Fibroblast of skin of left biceps (primary cell): ENCODE measurements around the gene LEMD3.

Experiments used
- DNase-seq, 2 experiments: peaks; one replicate each; pipeline ENCODE4 v3.0.0-alpha.2; 2013; ENCODE audit warnings: low read depth in 2 of 2

The LEMD3 gene

DNA sequence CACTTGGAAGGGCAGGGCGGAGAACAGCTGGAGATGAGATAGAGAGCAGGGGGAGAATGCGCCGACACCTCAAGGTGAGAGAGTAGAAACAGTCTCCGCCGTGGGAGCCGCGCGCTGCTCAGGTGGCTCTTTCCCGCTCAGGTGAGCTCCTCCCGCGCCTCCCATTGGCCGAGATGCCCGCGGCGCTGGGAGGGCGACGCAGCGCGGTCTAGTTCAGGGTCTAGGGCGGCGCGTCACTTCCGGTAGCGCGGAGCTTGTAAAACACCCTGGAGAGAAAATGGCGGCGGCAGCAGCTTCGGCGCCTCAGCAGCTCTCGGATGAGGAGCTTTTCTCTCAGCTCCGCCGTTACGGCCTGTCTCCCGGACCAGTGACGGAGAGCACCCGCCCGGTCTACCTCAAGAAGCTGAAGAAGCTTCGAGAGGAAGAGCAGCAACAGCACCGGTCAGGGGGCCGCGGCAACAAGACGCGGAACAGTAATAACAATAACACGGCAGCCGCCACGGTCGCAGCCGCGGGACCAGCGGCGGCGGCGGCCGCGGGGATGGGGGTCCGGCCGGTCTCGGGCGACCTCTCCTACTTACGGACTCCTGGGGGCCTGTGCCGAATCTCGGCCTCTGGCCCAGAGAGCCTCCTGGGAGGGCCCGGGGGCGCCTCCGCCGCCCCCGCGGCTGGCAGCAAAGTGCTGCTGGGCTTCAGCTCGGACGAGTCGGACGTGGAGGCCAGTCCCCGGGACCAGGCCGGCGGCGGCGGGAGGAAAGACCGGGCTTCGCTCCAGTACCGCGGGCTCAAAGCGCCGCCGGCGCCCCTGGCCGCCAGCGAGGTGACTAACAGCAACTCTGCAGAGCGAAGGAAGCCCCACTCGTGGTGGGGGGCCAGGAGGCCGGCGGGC lies at the start of gene LEMD3:
Gene LEMD3 (plus strand): TSS at position 264 of the 889 bp plus-strand sequence. CDS start 14 bp downstream, at position 278.
- DNase-seq, result peak; percentile 64

DNA sequence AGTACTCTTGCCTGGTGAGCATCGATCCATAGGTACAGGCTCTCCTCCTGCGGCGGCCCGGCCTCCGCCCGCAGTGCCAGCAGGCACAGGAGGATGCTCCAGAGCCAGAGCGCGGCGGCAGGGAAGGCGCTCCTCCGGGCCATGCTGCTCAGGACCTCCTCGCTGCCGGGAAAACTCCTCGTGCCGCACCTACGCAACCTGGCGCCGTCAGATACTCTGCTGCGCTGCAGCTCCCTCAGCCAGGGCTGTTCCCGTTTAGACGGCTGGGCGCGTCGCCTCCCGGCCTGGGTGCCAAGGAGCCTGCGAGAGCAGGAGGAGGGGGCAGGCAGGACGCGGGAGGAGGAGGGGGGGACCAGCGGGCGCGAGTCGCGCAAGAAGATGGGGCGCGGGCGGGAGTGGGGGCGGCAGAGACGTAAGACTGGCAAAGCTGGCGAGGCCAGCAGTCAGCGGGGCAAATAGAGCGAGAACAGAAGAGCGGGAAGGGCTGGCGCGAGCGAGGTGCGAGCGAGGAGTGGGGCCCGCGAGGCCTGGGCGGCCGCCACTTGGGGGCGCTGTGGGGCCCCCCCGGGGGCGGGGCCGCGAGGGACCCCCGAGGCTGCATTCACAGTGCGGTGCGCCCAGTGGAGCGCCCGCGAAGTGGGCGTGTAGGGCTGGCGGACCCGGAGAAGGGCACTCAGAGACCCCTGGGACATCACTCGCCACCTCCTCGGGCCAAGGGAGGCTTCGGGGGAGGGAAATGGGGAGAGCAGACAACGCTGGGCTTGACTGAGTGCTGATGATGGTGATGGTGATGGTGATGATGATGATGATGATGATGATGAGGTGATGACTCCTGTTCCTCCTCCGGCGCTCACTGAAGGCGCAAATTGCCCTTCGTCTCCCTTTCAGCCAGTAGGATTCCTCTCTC lies 48.1 kb upstream of the LEMD3 start, which contains the start of gene WIF1:
Gene WIF1 (minus strand): TSS at position 257 of the 907 bp plus-strand sequence. CDS start 114 bp downstream, at position 143.
- no peak for DNase-seq

DNA sequence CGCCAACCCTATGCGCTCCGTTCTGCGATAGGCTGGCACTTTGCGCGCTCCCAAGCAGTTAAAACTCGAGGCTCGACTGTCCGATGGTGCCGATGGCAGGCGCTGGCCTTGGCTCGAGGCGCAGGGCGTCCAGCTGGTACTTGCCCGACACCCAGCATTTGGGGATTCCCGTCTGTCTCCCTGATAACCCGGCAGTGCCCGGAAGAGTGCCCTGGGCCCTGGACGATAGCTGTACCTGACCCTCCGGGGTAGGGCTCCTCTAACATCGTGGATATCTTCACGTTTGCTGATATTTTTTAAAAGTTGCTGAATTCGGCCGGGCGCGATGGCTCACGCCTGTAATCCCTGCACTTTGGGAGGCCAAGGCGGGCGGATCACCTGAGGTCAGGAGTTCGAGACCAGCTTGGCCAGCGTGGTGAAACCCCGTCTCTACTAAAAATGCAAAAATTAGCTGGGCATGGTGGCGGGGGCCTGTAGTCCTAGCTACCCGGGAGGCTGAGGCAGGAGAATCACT lies 47.4 kb upstream of the LEMD3 start:
- DNase-seq, result no peak

DNA sequence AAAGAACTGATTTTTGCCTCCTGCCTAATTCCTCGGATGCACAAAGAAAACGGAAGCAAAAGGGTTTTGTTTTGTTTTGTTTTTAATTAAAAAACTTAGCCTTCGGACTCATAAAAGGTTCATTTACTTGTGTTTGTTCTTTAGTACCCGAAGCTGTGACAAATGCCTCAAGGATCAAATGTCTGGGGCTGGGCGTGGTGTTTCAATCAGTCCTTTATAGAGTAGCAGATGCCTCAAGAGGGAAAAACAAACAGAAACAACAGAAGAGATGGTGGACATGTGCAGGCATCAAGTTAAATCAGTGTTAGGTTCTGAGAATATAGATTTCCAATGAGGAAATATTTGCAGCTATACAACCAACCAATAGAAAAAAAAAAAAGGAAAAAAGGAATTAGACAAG lies 46.7 kb upstream of the LEMD3 start:
- DNase-seq, result no peak

DNA sequence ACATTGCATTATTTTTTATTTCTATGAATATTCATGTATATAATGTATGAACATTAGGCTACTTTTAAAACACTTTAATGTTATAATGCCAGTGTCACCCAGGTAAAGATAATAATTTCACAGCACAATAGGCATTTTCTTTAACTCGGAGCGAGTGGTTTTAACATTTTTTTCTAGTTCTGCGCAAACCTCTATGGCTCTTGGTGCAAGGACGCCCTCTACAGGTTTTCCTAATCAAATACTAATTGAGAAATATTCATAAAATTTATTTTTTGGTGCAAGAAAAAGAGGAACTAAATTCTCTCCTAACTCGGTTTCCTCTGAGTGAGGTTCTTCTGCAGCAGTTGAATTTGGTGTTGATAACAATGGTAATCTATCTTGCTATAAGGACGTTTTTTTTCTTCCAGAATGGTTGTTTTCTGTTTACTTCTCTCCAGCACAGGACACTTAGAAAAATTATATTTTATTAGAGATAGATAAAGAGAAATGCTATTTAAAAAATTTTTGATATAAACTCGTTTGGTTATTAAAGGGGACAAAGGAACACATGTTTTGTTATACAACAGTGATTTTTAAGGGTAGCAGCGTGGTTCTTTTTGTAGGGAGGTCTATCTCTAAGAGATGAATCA lies 45.8 kb upstream of the LEMD3 start:
- no peak for DNase-seq

DNA sequence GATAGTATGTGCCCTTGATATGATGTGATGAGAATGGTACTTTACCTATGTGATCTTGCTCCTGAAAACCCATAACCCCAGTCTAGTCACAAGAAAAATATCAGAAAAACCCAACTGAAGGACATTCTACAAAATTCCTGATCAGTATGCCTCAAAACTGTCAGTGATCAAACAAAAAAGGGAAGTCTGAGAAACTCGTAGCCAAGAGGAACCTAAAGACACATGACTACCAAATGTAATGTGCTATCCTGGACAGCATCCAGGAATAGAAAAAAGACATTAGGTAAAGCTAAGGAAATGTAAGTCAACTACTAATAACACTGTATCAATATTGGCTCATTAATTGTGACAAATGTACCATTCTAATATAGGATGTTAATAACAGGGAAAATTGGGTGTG lies 44.1 kb upstream of the LEMD3 start:
- DNase-seq, result no peak

DNA sequence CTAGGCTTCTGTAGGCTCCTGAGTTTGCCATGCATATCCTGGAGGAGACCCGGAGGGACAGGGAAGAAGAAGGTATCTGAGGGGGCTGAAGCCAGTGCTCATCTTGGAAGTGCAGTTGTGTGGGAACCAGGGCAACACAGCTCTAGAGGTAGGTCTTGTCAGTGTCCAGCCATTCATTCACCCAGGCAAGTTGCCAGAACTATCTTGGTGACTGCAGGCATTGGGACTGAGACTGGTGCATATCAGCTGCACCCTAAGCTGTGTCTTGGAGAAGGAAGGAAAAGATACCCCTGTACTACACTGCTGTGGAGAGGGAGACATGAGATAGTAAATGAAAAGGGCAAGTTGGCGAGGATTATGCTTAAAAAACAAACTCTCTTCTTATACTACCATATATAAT lies 43.4 kb upstream of the LEMD3 start:
- DNase-seq, result no peak

DNA sequence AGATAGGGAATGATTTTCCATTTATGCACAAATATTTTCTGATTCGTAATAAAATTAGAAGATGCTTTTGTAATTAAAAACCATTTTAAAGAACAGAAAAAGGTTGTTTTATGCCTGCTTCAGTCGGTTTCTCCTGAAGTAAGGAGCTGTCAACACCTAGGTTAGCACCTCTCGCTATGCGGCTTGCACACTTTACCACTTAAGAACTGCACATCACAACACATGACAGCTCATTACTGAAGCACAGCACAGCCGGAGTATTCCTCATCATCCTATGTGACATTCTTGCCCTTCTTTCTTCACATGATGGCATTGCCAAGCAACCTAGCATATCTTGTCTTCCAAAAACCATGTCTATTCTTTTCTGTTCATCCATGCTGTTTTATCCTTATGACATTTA lies 42.9 kb upstream of the LEMD3 start:
- no peak for DNase-seq

DNA sequence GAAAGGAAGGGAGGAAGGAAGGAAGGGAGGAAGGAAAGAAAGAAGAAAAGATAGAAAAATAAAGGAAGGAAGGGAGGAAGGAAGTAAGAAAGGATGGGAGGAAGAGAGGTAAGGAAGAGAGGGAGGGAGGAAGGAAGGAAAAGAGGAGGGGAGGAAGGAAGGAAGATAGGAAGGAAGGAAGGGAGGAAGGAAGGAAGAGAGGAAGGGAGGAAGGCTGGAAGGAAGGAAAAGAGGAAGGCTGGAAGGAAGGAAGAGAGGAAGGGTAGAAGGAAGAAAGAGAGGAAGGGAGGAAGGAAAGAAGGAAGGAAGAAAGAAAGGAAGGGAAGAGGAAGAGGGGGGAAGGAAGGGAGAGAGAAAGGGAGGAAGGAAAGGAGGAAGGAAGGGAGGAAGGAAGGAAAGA lies 35.5 kb upstream of the LEMD3 start:
- DNase-seq, result no peak

DNA sequence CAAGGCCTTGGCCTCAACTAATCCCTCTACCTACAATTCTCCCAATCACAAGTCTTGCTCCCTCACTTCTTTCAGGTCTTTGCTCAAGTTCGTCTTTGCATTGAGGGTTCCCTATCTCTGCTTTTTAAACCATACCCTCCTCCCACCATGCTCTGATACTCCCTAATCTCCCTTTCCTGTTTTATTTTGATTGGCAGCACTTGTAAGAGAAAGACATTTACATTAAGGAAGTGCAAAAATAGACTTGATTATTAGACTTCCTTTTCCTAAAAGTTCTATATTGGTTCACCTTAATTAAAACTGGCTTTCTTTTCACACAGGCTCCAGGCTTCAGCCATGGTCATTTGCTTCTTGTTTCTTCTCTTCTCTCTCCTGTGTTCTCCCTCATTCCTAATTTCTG lies 30.0 kb upstream of the LEMD3 start:
- no peak for DNase-seq

DNA sequence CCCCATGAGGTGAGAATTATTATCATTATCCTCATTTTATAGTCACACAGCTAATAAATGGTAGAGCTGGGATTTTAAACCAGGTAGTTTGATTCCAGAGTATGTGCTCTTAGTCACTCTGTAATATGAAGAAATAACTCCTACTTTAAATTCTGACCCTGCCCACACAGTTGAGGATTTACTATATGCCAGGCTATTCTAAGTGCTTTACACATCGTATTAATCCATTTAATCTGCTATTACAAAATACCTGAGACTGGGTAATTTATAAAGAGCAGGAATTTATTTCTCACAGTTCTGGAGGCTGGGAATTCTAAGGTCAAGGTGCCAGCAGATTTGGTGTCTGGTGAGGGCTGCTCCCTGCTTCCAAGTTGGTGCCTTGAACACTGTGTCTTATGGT lies 28.6 kb upstream of the LEMD3 start:
- no peak for DNase-seq

DNA sequence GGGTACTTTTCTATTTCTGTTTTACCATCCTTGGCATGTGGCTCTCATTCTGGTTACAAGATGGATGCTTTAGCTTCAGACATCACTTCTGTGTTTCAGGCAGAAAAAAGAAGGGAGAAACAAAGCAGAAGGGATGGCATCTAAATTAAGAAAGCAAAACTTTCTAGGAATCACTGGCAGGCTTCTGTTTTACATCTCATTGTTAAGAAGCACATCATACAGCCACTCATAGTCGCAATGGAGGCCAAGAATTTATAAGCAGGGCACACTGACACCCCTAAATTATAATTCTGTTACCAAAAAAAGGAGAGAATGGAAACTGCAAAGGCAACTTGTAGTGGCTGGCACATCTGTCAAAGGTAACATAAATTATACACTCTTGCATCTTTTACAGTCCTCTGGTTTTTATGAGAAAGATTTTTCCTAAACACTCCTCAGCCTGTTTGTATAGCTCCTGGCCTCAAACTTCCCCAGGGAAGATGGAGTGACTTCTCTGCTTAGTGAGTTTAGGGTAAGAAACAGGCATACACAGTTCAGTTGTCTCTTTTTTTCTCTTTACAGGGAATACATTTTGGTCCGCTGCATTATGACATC lies 22.0 kb upstream of the LEMD3 start:
- no peak for DNase-seq

DNA sequence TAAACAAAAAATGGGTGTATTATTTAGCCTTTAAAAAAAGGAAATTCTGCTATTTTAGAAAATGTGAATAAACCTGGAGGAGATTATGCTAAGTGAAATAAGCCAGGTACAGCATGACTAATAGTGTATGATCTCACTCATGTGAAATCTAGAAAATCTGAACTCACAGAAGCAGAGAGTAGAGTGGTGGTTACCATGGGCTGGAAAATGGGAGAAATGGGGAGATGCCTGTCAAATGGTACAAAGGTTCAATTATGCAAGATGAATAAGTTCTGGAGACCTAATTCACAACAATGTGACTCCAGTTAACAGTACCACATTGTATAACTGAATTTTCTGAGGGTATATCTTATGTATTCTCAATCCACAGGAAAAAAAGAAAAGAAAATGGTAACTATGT lies 17.4 kb upstream of the LEMD3 start:
- DNase-seq, result no peak

DNA sequence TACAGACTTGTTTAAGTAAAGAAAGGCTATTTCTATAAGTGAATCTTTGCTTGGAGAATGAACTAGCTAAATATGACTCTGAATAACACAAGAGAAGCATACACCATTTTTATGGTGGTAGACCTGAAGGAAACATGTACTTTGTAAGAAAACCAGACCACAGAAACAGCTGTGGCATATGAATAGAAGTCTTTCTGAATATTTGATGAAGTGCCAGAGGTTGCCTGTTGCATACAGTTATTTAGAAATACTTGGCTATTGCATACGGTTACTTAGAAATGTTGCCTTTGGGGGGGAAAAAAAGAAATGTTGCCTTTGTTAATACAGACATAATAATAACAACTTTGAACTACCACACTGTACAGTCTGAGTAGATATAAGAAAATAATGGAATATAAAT lies 16.8 kb upstream of the LEMD3 start:
- peak in 1 of 2 experiments; percentile 6 for DNase-seq

DNA sequence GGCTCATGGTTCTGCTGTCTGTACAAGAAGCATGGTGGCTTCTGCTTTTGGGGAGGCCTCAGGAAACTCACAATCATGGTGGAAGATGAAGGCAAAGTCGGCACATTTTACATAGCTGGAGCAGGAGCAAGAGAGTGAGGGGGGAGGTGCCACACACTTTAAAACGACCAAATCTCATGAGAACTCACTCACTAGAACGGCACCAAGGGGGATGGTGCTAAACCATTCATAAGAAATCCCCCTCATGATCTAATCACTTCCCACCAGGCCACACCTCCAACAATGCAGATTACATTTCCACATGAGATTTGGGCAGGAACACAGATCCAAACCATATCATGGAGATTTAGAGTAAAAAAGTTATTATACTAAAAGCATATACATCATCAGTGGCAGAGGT lies 13.6 kb upstream of the LEMD3 start:
- no peak for DNase-seq

DNA sequence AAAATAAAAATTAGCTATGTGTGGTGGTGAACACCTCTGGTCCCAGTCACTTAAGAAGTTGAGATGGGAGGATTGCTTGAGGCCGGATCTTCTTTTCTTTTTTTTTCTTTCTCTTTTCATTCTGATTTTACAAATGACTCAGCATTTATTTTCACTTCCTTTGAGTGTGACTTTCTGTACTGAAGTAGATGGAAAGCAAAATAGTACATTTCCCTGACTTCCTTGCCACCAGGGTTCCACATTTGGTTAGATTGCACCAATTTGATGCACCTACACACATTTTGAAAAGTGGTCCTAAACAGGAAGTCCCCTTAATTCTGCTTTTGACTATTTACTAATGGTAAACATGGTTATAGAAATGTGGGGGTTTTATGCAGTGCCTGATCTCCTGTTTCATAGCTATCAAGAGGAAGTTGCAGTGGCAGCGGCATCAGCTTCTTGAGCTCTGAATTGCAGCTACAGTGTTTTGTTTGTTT lies 13.0 kb upstream of the LEMD3 start:
- DNase-seq, result no peak

DNA sequence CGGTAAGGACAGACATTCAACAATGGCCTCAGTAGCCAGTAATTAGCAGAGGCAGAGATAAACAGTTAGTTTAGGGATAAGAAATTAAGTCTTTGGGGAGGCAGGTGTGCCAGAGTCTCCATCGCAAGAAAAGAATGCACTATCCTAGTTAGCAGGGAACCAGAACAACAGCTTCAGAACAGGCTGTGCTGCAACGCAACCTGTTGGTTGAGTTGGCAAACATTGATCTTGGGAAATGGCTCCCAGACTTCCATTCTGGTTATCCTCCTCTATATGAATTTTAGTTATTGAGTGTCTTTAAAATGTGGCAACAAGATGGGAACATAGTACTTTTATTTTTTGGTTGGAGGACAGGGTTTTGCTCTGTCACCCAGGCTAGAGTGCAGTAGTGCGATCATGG lies 12.3 kb upstream of the LEMD3 start:
- DNase-seq, result no peak

DNA sequence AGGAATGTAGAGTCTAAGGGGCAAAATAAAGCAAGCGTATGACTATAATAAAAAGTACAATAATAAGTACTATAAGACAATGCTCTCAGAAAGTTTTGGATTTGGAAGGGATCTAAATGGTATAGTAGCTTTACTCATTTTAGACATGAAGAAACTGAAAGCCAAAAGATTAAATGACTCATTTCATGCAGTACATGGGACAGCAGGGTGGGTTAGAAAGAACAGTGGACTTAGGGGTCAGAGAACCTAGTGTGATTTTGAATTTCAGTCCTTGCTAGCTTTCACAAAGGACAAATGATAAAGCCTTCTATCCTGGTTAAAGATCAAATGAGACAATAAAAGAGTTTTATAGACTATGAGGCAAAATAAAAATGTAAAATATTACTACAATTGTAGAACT lies 6.8 kb upstream of the LEMD3 start:
- DNase-seq, result no peak

DNA sequence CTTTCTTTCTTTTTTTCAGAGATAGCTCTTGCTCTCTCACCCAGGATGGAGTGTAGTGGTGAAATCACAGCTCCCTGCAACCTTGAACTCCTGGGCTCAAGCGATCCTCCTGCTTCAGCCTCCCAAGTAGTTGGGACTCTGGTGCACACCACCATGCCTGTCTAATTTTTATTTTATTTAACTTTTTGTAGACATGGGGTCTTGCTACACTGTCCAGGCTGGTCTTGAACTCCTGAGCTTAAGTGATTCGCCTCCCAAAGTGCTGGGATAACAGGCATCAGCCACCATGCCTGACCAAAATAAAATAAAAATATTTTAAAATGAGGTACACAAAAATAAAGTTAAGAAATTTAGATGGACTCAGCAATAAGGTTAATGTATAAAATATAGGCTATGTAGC lies 5.1 kb upstream of the LEMD3 start:
- DNase-seq, result no peak

DNA sequence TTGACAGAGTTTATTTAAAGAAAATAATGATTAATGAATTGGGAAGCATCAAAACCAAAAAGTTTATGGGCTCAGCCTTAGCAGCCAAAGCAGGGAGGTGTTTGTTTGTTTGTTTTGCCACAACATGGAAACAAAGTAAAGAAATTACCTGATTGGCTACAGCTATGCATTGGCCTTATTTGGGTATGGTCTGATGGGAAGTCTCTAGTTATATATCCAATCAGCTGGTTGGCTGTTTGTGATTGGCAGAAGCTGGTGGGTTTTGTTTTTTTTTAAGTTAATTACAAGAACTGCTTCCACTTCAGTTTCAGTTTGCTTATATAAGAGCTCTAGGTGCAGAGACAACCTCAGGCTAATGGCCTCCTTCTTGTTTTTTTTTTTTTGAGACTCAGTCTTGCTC lies 4.6 kb upstream of the LEMD3 start:
- no peak for DNase-seq

DNA sequence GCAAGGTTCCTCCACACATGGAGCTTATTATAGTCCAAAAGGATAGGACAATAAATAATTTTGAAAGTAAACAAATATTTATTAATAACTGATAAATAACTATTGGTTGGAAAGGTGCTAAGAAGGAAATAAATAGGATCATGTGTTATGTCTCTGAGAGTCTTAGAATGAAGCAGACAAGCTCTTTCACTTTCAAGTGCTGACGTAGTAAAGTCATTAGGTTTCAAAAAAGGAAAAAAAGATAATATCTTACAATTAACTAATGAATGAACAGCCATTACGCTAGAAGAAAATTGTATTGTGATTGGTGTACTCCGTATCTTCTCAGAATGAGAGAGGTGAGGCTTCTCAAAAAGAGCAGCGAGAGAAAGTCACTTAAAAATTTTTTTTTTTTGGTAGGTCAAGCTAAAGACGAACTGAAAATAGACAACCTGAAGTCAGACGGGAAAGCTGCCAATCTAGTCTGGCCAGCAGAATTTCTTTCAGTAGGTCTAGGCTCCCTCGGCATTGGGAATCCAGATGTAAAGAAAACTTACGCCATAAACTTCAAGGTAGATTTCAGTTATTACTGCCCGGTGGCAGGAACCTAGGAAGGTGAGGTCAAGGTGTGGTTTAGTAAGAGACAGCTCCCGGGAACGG lies 583 bp upstream of the LEMD3 start:
- DNase-seq, result no peak
